Mesothelial cell of epicardium (in vitro differentiated cells): ENCODE data around the gene TRIM39. TPM values are rescaled to one million over a fixed set of nuclear protein-coding genes. Genes with fewer than 3 reads are reported as not detected.

ENCODE experiments used
- DNase-seq, 2 experiments: peaks; one replicate each; pipeline ENCODE4 v3.0.0; 2021; ENCODE audit warnings: low spot score in 2 of 2; ENCODE audit not compliant: unreplicated experiment in 2 of 2
- H3K27ac Mint-ChIP-seq: 2 replicates; pipeline ENCODE4 v1.8.0; 2021; ENCODE audit warnings: mixed read lengths
- H3K27me3 Mint-ChIP-seq: 2 replicates; pipeline ENCODE4 v1.8.0; 2021; ENCODE audit warnings: low read depth, mixed read lengths
- H3K36me3 Mint-ChIP-seq: 2 replicates; pipeline ENCODE4 v1.8.0; 2021; ENCODE audit warnings: mixed read lengths
- H3K4me1 Mint-ChIP-seq: 2 replicates; pipeline ENCODE4 v1.8.0; 2021; ENCODE audit warnings: mixed read lengths
- H3K4me3 Mint-ChIP-seq: 2 replicates; pipeline ENCODE4 v1.8.0; 2021; ENCODE audit warnings: mild to moderate bottlenecking, moderate library complexity, mixed read lengths
- H3K9me3 Mint-ChIP-seq: 2 replicates; pipeline ENCODE4 v1.8.0; 2021; ENCODE audit warnings: mixed read lengths
- CTCF ChIP-seq: fragments of 200-600 bp; sonication (generic); IDR thresholded peaks from one replicate; pipeline ENCODE4 v1.5.0; 2021; ENCODE audit warnings: antibody characterized with exemption; ENCODE audit not compliant: unreplicated experiment
- total RNA-seq: library from RNA; stranded (reverse); gene quantifications from 3 replicates; pipeline ENCODE4 v1.2.1, GENCODE V29; 2021

Gene TRIM39
- total RNA-seq, 1 donor from 2014 or later, result 16.7 TPM

DNA sequence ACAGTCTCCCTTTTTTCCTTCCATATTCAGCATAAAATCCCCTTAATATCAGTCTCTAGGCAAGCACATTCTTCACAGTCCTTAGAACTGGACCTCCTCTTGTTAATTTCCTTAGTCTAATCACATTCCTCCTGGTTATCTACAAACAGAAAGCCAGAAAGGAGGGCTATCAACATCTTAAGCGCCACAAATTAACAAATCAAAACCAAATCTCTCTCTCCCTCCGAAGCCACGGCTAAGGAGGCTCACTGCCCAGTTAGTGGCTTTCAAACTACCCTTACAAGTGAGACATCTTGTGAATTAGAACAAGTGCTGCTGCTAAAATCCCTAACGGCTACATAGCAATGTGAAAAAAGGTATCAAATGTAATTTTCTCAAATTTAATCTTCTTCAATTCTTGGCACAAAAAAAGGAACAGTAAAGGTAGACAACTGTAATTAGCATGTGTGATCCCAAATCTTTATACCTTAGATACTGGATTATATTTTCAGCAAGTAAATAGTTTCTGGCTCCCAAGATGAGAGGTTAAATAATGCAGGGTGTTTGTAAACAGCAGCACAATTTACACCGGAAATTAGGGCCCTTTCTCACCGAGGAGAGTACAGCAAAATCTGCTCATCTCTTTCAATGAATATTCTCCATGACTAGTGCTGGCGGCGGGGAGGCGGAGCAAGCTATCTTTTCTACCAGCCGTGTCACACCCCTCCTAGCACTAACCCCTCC is 1.4 kb upstream of the TRIM39 start:
- peak overlapping the region; percentile 87 for H3K4me3 Mint-ChIP-seq
- peak overlapping the region; percentile 99 for H3K27ac Mint-ChIP-seq
- no peak for TF ChIP-seq CTCF
- H3K9me3 Mint-ChIP-seq, result no peaks in the 10 kb centered on the region
- H3K36me3 Mint-ChIP-seq, result peaks cover 4% of the 10 kb centered on the region
- peaks cover 41% of the 10 kb centered on the region for H3K4me1 Mint-ChIP-seq
- no peaks in the 10 kb centered on the region for H3K27me3 Mint-ChIP-seq
- DNase-seq, result peak in 1 of 2 experiments; percentile 45

GRCh38 chr6:30325873-30326525 is 728 bp upstream of the TRIM39 start:
- peak overlapping the region; percentile 87 for H3K4me3 Mint-ChIP-seq

DNA sequence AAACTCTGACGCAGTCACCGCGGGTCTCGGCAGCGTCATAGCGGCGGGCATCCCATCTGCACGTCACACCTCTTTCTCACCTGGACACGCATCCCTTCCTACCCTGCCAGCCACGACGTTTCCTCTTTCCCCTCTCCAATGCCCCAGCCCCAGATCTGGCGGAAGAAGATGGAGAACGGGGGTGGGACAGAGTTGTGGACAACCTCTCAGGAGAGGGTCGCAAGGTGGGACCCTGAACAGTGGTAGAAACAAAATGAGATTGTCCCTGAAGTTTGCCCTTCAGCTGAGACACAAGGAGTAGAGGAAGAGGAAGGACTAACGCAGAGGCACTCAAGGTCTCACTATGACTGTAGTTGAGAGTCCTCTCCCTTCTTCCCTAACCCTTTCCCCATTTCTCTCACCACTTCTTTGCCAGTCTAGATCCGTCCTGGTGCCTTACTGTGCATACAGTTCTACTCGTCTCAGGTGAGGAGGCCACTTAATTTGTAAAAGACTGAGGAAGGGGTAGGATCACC is 562 bp downstream of the TRIM39 start:
- Mint-ChIP-seq H3K4me1 (peaks cover 40% of the 10 kb centered on the region), H3K36me3 (peaks cover 8% of the 10 kb centered on the region), H3K27ac (peak overlapping the region; percentile 98), H3K9me3 (no peaks in the 10 kb centered on the region), H3K27me3 (no peaks in the 10 kb centered on the region), H3K4me3 (peak overlapping the region; percentile 90)
- DNase-seq, result no peak
- TF ChIP-seq CTCF, result no peak

More at GRCh38 chr6:30325873-30326525, 728 bp upstream of the TRIM39 start:
- DNase-seq, result peak in 1 of 2 experiments; percentile 24
- peaks cover 41% of the 10 kb centered on the region for H3K4me1 Mint-ChIP-seq
- H3K9me3 Mint-ChIP-seq, result no peaks in the 10 kb centered on the region
- no peaks in the 10 kb centered on the region for H3K27me3 Mint-ChIP-seq
- TF ChIP-seq CTCF, result no peak
- peaks cover 6% of the 10 kb centered on the region for H3K36me3 Mint-ChIP-seq
- peak overlapping the region; percentile 99 for H3K27ac Mint-ChIP-seq

GRCh38 chr6:30328397-30328796 is 1.7 kb downstream of the TRIM39 start:
- Mint-ChIP-seq H3K27me3 (no peaks in the 10 kb centered on the region), H3K27ac (peak overlapping the region; percentile 10), H3K9me3 (no peaks in the 10 kb centered on the region), H3K36me3 (peaks cover 8% of the 10 kb centered on the region), H3K4me1 (peaks cover 35% of the 10 kb centered on the region), H3K4me3 (no peak overlapping the region)
- DNase-seq, result no peak
- TF ChIP-seq CTCF, result no peak

- Mint-ChIP-seq H3K27ac (no peak overlapping the region), H3K36me3 (peaks cover 8% of the 10 kb centered on the region), H3K4me3 (no peak overlapping the region), H3K9me3 (no peaks in the 10 kb centered on the region), H3K4me1 (peaks cover 28% of the 10 kb centered on the region), H3K27me3 (no peaks in the 10 kb centered on the region)
- no peak for DNase-seq
- TF ChIP-seq CTCF, result no peak
These were observed 2.6 kb downstream of the TRIM39 start for GRCh38 chr6:30329331-30329730.
